WTC11 (cell line): ENCODE data around the gene SIPA1L2. TPM values are rescaled to one million over a fixed set of nuclear protein-coding genes. Genes with fewer than 3 reads are reported as not detected.

Experiments
- ATAC-seq: fragments of 200-7000 bp; cut with Tn5 transposase; 2 replicates; pipeline ENCODE4 v1.10.0; 2021; ENCODE audit warnings: mild to moderate bottlenecking, moderate library complexity
- CTCF ChIA-PET: fragments of 300-600 bp; sonication (Branson Sonifier 250); formaldehyde crosslinking; loops from one replicate; lab custom pipeline; 2021; ENCODE audit warnings: antibody characterized with exemption; lab: Charles Lee
- POLR2A ChIA-PET: fragments of 350-600 bp; sonication (Branson Sonifier 250); formaldehyde crosslinking; loops from one replicate; lab custom pipeline; 2021; ENCODE audit warnings: antibody characterized with exemption; lab: Charles Lee
- DNase-seq: peaks from one replicate; pipeline ENCODE4 v3.0.0; 2021; ENCODE audit warnings: low spot score
- H3K27ac Mint-ChIP-seq: 2 replicates; pipeline ENCODE4 v1.8.0; 2021; ENCODE audit warnings: mixed read lengths
- H3K27me3 Mint-ChIP-seq: 2 replicates; pipeline ENCODE4 v1.8.0; 2021; ENCODE audit warnings: low read depth, mild to moderate bottlenecking, moderate library complexity, mixed read lengths
- H3K36me3 Mint-ChIP-seq: 2 replicates; pipeline ENCODE4 v1.8.0; 2021; ENCODE audit warnings: mixed read lengths
- H3K4me1 Mint-ChIP-seq: 2 replicates; pipeline ENCODE4 v1.8.0; 2022; ENCODE audit warnings: mixed read lengths
- H3K4me3 Mint-ChIP-seq: 2 replicates; pipeline ENCODE4 v1.8.0; 2021; ENCODE audit warnings: mild to moderate bottlenecking, moderate library complexity, mixed read lengths
- H3K9me3 Mint-ChIP-seq: 2 replicates; pipeline ENCODE4 v1.8.0; 2021; ENCODE audit warnings: mixed read lengths
- ATF1 ChIP-seq: sonication (generic); formaldehyde crosslinking; IDR thresholded peaks from 2 replicates; pipeline ENCODE4 v1.8.1; 2023; ENCODE audit warnings: mild to moderate bottlenecking, moderate library complexity, missing genetic modification reagents
- FOXJ3 ChIP-seq: sonication (generic); formaldehyde crosslinking; IDR thresholded peaks from 2 replicates; pipeline ENCODE4 v1.9.0; 2021; ENCODE audit warnings: missing genetic modification reagents, mild to moderate bottlenecking, borderline replicate concordance
- FOXK1 ChIP-seq: sonication (generic); formaldehyde crosslinking; IDR thresholded peaks from 2 replicates; pipeline ENCODE4 v1.8.0; 2022; ENCODE audit warnings: mild to moderate bottlenecking, moderate library complexity, missing genetic modification reagents
- FOXP1 ChIP-seq: sonication (generic); formaldehyde crosslinking; IDR thresholded peaks from 2 replicates; pipeline ENCODE4 v1.8.0; 2022; ENCODE audit warnings: missing genetic modification reagents, mild to moderate bottlenecking, moderate library complexity, borderline replicate concordance
- GABPB1 ChIP-seq: sonication (generic); formaldehyde crosslinking; IDR thresholded peaks from 2 replicates; pipeline ENCODE4 v1.8.1; 2023; ENCODE audit warnings: mild to moderate bottlenecking, missing genetic modification reagents
- JUN ChIP-seq: sonication (generic); formaldehyde crosslinking; IDR thresholded peaks from 2 replicates; pipeline ENCODE4 v1.8.0; 2023; ENCODE audit warnings: mild to moderate bottlenecking, missing genetic modification reagents
- KAT7 ChIP-seq: sonication (generic); formaldehyde crosslinking; IDR thresholded peaks from 2 replicates; pipeline ENCODE4 v1.8.1; 2023; ENCODE audit warnings: missing genetic modification reagents, mild to moderate bottlenecking, borderline replicate concordance
- MYBL2 ChIP-seq: sonication (generic); formaldehyde crosslinking; IDR thresholded peaks from 2 replicates; pipeline ENCODE4 v1.8.1; 2023; ENCODE audit warnings: mild to moderate bottlenecking, moderate library complexity, missing genetic modification reagents
- NFYB ChIP-seq: sonication (generic); formaldehyde crosslinking; conservative IDR thresholded peaks from 2 replicates; pipeline ENCODE4 v1.8.0; 2022; ENCODE audit warnings: low read depth, missing genetic modification reagents
- OVOL2 ChIP-seq: fragments of 250-450 bp; sonication (Bioruptor Pico); IDR thresholded peaks from 2 replicates; pipeline ENCODE4 v1.9.0; 2021; ENCODE audit warnings: mild to moderate bottlenecking, borderline replicate concordance
- PRRX2 ChIP-seq: fragments of 250-450 bp; sonication (Bioruptor Pico); IDR thresholded peaks from 2 replicates; pipeline ENCODE4 v1.8.0; 2021; ENCODE audit warnings: mild to moderate bottlenecking
- TCF7 ChIP-seq: sonication (generic); formaldehyde crosslinking; IDR thresholded peaks from 2 replicates; pipeline ENCODE4 v1.8.0; 2022; ENCODE audit warnings: mild to moderate bottlenecking, low read depth, missing genetic modification reagents, moderate library complexity
- TEAD4 ChIP-seq: sonication (generic); formaldehyde crosslinking; IDR thresholded peaks from 2 replicates; pipeline ENCODE4 v1.8.0; 2022; ENCODE audit warnings: mild to moderate bottlenecking, missing genetic modification reagents
- ZNF317 ChIP-seq: sonication (generic); formaldehyde crosslinking; IDR thresholded peaks from 2 replicates; pipeline ENCODE4 v1.8.1; 2023; ENCODE audit warnings: low read depth, mild to moderate bottlenecking, moderate library complexity, missing genetic modification reagents, borderline replicate concordance
- total RNA-seq: library from RNA; stranded (reverse); gene quantifications from 3 replicates; pipeline ENCODE4 v1.2.3, GENCODE V29; 2021
- TF ChIP-seq, protein P1 (sequence below): sonication (generic); formaldehyde crosslinking; IDR thresholded peaks from 2 replicates; pipeline ENCODE4 v1.8.1; 2022; ENCODE audit warnings: mild to moderate bottlenecking, missing genetic modification reagents, moderate library complexity, borderline replicate concordance
- TF ChIP-seq, protein P2 (sequence below): sonication (generic); formaldehyde crosslinking; IDR thresholded peaks from 2 replicates; pipeline ENCODE4 v1.8.0; 2022; ENCODE audit warnings: missing genetic modification reagents
- TF ChIP-seq, protein P3 (sequence below): sonication (generic); formaldehyde crosslinking; IDR thresholded peaks from 2 replicates; pipeline ENCODE4 v1.8.0; 2023; ENCODE audit warnings: mild to moderate bottlenecking, missing genetic modification reagents
- TF ChIP-seq, protein P4 (sequence below): fragments of 250-450 bp; sonication (Bioruptor Pico); IDR thresholded peaks from 2 replicates; pipeline ENCODE4 v1.9.0; 2021; ENCODE audit warnings: mild to moderate bottlenecking
- TF ChIP-seq, protein P5 (sequence below): fragments of 250-450 bp; sonication (Bioruptor Pico); IDR thresholded peaks from 2 replicates; pipeline ENCODE4 v2.1.2; 2022; ENCODE audit warnings: mild to moderate bottlenecking, moderate library complexity

The SIPA1L2 gene
- total RNA-seq, 1 experiment from 2014 or later: 14.3 TPM

DNA sequence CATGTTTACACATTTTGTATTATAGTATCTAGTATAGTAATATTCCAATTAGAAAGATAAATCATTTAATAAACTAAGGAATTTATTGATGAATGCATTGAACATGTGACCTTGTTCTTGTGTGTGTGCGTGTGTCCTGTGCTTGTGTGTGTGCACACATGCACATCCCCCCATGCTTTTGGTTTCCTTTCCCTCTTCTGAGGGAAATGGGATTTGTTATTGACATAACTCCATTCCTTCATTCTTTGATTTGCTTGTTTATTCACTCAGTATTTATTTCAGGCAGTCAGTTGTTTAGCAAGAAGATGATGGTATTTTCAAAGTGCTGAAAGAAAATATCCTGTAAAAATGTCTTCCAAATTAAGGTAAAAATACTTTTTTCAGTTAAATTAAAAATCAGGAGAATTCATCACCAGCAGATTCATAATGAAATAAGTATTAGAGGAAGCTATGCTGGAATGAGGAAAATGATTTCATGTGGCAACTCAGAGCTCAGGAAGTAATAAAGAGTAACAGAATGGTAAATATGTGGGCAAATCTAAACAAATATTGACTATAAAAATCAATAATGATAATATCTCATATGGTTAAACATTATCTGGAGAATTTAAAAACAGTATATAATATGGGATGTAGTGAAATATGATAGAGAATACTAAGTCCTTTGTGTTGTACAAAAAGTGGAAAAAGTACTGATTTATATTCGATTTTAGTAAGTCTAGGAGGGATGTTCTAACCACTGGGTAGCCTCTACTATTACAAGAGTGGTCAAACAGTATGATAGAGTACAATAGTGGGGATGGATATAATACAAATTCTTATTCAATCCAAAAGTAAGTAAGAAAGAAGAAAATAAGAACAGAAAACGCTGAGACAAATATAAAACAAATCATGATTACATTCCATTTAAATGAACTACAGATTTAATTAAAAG is 35.2 kb upstream of the SIPA1L2 start (continued):
- TF ChIP-seq, protein P1, sequence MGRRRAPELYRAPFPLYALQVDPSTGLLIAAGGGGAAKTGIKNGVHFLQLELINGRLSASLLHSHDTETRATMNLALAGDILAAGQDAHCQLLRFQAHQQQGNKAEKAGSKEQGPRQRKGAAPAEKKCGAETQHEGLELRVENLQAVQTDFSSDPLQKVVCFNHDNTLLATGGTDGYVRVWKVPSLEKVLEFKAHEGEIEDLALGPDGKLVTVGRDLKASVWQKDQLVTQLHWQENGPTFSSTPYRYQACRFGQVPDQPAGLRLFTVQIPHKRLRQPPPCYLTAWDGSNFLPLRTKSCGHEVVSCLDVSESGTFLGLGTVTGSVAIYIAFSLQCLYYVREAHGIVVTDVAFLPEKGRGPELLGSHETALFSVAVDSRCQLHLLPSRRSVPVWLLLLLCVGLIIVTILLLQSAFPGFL (CRISPR knock-in tag): no peak
- TF ChIP-seq ZNF317 (CRISPR knock-in tag) (no peak), KAT7 (CRISPR knock-in tag) (no peak), TEAD4 (CRISPR knock-in tag) (no peak), FOXP1 (CRISPR knock-in tag) (no peak), MYBL2 (CRISPR knock-in tag) (no peak)
- TF ChIP-seq, all 79 proteins: peak for 0

DNA sequence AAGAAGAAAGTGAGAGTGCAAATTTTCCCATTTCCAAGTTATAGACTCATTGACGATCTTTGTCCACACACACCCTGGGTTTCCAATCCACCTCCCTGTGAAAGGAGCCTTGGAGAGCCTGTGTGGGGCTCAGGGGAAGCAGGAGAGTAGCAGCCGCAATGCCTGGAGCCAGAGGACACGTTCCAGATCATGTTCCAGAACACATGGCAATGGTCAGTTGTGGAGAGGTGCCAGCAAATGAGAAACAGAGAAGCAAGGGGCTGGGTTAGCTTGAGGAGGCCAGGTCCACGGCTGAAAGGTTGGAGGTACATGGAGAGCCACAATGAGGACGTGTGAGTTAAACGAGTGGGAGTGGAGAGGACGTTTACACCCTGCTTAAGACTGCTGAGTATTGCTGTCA is 33.0 kb upstream of the SIPA1L2 start:
- ATAC-seq (no peak), DNase-seq (no peak)
- ChIA-PET CTCF (no interaction called here), POLR2A (no interaction called here)
- Mint-ChIP-seq H3K4me1 (no peaks in the 10 kb centered on the region), H3K27ac (no peak overlapping the region), H3K4me3 (no peak overlapping the region), H3K9me3 (no peaks in the 10 kb centered on the region), H3K36me3 (no peaks in the 10 kb centered on the region), H3K27me3 (no peaks in the 10 kb centered on the region)
- TF ChIP-seq JUN (CRISPR knock-in tag) (no peak), NFYB (CRISPR knock-in tag) (no peak), FOXK1 (CRISPR knock-in tag) (no peak), GABPB1 (no peak)
- TF ChIP-seq, protein P2, sequence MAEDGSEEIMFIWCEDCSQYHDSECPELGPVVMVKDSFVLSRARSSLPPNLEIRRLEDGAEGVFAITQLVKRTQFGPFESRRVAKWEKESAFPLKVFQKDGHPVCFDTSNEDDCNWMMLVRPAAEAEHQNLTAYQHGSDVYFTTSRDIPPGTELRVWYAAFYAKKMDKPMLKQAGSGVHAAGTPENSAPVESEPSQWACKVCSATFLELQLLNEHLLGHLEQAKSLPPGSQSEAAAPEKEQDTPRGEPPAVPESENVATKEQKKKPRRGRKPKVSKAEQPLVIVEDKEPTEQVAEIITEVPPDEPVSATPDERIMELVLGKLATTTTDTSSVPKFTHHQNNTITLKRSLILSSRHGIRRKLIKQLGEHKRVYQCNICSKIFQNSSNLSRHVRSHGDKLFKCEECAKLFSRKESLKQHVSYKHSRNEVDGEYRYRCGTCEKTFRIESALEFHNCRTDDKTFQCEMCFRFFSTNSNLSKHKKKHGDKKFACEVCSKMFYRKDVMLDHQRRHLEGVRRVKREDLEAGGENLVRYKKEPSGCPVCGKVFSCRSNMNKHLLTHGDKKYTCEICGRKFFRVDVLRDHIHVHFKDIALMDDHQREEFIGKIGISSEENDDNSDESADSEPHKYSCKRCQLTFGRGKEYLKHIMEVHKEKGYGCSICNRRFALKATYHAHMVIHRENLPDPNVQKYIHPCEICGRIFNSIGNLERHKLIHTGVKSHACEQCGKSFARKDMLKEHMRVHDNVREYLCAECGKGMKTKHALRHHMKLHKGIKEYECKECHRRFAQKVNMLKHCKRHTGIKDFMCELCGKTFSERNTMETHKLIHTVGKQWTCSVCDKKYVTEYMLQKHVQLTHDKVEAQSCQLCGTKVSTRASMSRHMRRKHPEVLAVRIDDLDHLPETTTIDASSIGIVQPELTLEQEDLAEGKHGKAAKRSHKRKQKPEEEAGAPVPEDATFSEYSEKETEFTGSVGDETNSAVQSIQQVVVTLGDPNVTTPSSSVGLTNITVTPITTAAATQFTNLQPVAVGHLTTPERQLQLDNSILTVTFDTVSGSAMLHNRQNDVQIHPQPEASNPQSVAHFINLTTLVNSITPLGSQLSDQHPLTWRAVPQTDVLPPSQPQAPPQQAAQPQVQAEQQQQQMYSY (CRISPR knock-in tag): no peak
- TF ChIP-seq, protein P3, sequence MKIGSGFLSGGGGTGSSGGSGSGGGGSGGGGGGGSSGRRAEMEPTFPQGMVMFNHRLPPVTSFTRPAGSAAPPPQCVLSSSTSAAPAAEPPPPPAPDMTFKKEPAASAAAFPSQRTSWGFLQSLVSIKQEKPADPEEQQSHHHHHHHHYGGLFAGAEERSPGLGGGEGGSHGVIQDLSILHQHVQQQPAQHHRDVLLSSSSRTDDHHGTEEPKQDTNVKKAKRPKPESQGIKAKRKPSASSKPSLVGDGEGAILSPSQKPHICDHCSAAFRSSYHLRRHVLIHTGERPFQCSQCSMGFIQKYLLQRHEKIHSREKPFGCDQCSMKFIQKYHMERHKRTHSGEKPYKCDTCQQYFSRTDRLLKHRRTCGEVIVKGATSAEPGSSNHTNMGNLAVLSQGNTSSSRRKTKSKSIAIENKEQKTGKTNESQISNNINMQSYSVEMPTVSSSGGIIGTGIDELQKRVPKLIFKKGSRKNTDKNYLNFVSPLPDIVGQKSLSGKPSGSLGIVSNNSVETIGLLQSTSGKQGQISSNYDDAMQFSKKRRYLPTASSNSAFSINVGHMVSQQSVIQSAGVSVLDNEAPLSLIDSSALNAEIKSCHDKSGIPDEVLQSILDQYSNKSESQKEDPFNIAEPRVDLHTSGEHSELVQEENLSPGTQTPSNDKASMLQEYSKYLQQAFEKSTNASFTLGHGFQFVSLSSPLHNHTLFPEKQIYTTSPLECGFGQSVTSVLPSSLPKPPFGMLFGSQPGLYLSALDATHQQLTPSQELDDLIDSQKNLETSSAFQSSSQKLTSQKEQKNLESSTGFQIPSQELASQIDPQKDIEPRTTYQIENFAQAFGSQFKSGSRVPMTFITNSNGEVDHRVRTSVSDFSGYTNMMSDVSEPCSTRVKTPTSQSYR (CRISPR knock-in tag): no peak

DNA sequence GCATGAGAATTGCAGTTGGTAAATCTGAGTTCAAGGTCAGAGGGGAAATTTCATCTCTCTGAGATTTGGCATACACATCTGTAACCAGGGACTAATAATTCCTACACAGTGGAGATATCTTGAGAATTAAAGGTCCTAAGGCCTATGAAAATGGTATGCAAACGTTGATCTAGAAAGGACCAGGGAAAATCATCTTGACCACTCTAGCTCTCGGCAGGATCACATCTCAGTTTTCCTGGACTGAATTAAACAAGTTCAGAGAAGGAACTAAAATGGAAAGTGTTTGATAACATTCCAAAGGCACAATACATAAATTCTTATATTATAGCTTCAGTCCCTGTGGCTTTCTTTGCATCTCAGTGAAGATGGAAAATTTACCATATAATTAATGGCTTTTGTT is 28.5 kb upstream of the SIPA1L2 start:
- ChIA-PET POLR2A (no interaction called here), CTCF (no interaction called here)
- H3K27me3 Mint-ChIP-seq: no peaks in the 10 kb centered on the region; the same call in 1 of the 2 replicates
- no peak overlapping the region for H3K4me3 Mint-ChIP-seq
- no peak for ATAC-seq
- no peaks in the 10 kb centered on the region for H3K36me3 Mint-ChIP-seq
- H3K27ac Mint-ChIP-seq: no peak overlapping the region
- H3K4me1 Mint-ChIP-seq: peaks cover 8% of the 10 kb centered on the region
- no peak for DNase-seq
- H3K9me3 Mint-ChIP-seq: no peaks in the 10 kb centered on the region
- TF ChIP-seq JUN (CRISPR knock-in tag) (no peak), ATF1 (CRISPR knock-in tag) (no peak), OVOL2 (CRISPR knock-in tag) (no peak), PRRX2 (CRISPR knock-in tag) (no peak), FOXJ3 (no peak), TCF7 (CRISPR knock-in tag) (no peak), ZNF317 (CRISPR knock-in tag) (no peak)
- TF ChIP-seq, protein P4, sequence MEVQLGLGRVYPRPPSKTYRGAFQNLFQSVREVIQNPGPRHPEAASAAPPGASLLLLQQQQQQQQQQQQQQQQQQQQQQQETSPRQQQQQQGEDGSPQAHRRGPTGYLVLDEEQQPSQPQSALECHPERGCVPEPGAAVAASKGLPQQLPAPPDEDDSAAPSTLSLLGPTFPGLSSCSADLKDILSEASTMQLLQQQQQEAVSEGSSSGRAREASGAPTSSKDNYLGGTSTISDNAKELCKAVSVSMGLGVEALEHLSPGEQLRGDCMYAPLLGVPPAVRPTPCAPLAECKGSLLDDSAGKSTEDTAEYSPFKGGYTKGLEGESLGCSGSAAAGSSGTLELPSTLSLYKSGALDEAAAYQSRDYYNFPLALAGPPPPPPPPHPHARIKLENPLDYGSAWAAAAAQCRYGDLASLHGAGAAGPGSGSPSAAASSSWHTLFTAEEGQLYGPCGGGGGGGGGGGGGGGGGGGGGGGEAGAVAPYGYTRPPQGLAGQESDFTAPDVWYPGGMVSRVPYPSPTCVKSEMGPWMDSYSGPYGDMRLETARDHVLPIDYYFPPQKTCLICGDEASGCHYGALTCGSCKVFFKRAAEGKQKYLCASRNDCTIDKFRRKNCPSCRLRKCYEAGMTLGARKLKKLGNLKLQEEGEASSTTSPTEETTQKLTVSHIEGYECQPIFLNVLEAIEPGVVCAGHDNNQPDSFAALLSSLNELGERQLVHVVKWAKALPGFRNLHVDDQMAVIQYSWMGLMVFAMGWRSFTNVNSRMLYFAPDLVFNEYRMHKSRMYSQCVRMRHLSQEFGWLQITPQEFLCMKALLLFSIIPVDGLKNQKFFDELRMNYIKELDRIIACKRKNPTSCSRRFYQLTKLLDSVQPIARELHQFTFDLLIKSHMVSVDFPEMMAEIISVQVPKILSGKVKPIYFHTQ (CRISPR knock-in tag): no peak
- TF ChIP-seq, protein P5, sequence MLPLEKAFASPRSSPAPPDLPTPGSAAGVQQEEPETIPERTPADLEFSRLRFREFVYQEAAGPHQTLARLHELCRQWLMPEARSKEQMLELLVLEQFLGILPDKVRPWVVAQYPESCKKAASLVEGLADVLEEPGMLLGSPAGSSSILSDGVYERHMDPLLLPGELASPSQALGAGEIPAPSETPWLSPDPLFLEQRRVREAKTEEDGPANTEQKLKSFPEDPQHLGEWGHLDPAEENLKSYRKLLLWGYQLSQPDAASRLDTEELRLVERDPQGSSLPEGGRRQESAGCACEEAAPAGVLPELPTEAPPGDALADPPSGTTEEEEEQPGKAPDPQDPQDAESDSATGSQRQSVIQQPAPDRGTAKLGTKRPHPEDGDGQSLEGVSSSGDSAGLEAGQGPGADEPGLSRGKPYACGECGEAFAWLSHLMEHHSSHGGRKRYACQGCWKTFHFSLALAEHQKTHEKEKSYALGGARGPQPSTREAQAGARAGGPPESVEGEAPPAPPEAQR: no peak
